Measurements from ENCODE around the gene HLCS. TPM values are rescaled to one million over a fixed set of nuclear protein-coding genes. Genes with fewer than 3 reads are reported as not detected.

Gene HLCS
- total and polyA plus RNA-seq, 10 of the 15 experiments (the other 5 are each of a cell fraction or from before 2014, with no cell fraction given), result 1.5 to 12.7 (median 9.6) TPM

- ChIA-PET CTCF (no interaction called here), POLR2A (no interaction called here), RAD21 (ENCODE audit: unreplicated experiment) (no interaction called here), SMC1A (ENCODE audit: uncharacterized antibody, unreplicated experiment) (no interaction called here)
- Histone ChIP-seq H2AFZ (ENCODE audit: control insufficient read depth, low read depth, low read length) (no peak overlapping the region), H3K4me2 (ENCODE audit: control insufficient read depth, insufficient read depth) (no peak overlapping the region), H3K4me3 (no peak overlapping the region), H3K27me3 (replicated peaks in 1 of 2; ENCODE audit: control insufficient read depth in 2 of 2, insufficient read depth in 2 of 2, low read length in 1 of 2) (no peaks in the 10 kb centered on the region), H3K9me3 (replicated peaks; ENCODE audit: control insufficient read depth, insufficient read depth, low read length) (no peaks in the 10 kb centered on the region; the same call in 2 of the 3 replicates), H3K79me2 (ENCODE audit: control insufficient read depth, insufficient read depth, low read length) (no peaks in the 10 kb centered on the region), H3K27ac (ENCODE audit: control insufficient read depth, insufficient read depth) (no peak overlapping the region), H3K36me3 (ENCODE audit: control insufficient read depth in 2 of 2, insufficient read depth in 2 of 2, low read length in 1 of 2) (no peaks in the 10 kb centered on the region), H3K9ac (ENCODE audit: control insufficient read depth, insufficient read depth, low read length) (no peak overlapping the region), H3K4me1 (ENCODE audit: control insufficient read depth, insufficient read depth, low read length) (no peaks in the 10 kb centered on the region), H4K20me1 (ENCODE audit: control insufficient read depth, insufficient read depth) (no peaks in the 10 kb centered on the region)
- in situ Hi-C loops (cut with MboI) (no loop called here), intact Hi-C loops (cut with micrococcal nuclease; ENCODE audit: unreplicated experiment) (no loop called here)
- ATAC-seq (no peak), FAIRE-seq (no peak), DNase-seq (ENCODE audit: low read depth, low spot score) (no peak)
- TF ChIP-seq SREBF2 (IDR thresholded peaks at IDR 0.05; ENCODE audit: low read length) (no peak), SMAD1 (IDR thresholded peaks at IDR 0.05; ENCODE audit: low read depth, partially characterized antibody) (no peak), ASH2L (IDR thresholded peaks at IDR 0.05; ENCODE audit: borderline replicate concordance, low read depth) (no peak), IRF3 (IDR thresholded peaks at IDR 0.05) (no peak), JUNB (IDR thresholded peaks at IDR 0.05) (no peak), BMI1 (IDR thresholded peaks at IDR 0.05; ENCODE audit: borderline replicate concordance) (no peak), ZBTB11 (CRISPR knock-in tag; IDR thresholded peaks at IDR 0.05) (no peak), ELK1 (IDR thresholded peaks at IDR 0.05; ENCODE audit: low read depth, low read length) (no peak), TBL1XR1 (IDR thresholded peaks at IDR 0.05; ENCODE audit: low read depth, low read length) (no peak), BACH1 (IDR thresholded peaks at IDR 0.05; ENCODE audit: borderline replicate concordance) (no peak), NRF1 (conservative IDR thresholded peaks at IDR 0.05; ENCODE audit: low read depth, low read length) (no peak), NFIC (IDR thresholded peaks at IDR 0.05; ENCODE audit: low read depth, low read length) (no peak), POU2F2 (IDR thresholded peaks at IDR 0.05; ENCODE audit: borderline replicate concordance, low read depth, low read length) (no peak), IRF4 (IDR thresholded peaks at IDR 0.05; ENCODE audit: low read depth, low read length) (no peak), EZH2 (IDR thresholded peaks at IDR 0.05; ENCODE audit: borderline replicate concordance, control insufficient read depth, low read depth, low read length) (no peak), ZNF217 (IDR thresholded peaks at IDR 0.05) (no peak), MLLT1 (IDR thresholded peaks at IDR 0.05) (no peak), NKRF (conservative IDR thresholded peaks at IDR 0.05) (no peak)
- BruUV-seq (replicated peaks), result no TSS peak
Observed at GRCh38 chr21:36798491-36798890, 168.0 kb downstream of the HLCS start.

Data from GM12878 (cell line).